Heart right ventricle (tissue), 16 donors: Measurements from ENCODE around the gene MDP1. TPM values are rescaled to one million over a fixed set of nuclear protein-coding genes. Genes with fewer than 3 reads are reported as not detected.

Experiments
- ATAC-seq, 8 donors: fragments of 200-7000 bp; cut with Tn5 transposase; one replicate each; pipeline ENCODE4 v1.9.1; 2020; ENCODE audit warnings: mild to moderate bottlenecking in 8 of 8, moderate library complexity in 8 of 8, moderate number of reproducible peaks in 1 of 8
- DNase-seq, 2 donors: peaks; one replicate each; pipeline ENCODE4 v3.0.0-alpha.2; 2020
- H3K27ac ChIP-seq, 10 donors: fragments of 200-600 bp; sonication (generic) in 2 of 10; one replicate each; pipeline versions ENCODE4 v1.5.0 to v1.8.0; 2020 to 2022; ENCODE audit warnings: mild to moderate bottlenecking in 3 of 10
- H3K27me3 ChIP-seq, 7 donors: fragments of 200-600 bp; one replicate each; pipeline ENCODE4 v1.8.0; 2021 to 2022; ENCODE audit warnings: mild to moderate bottlenecking in 2 of 7
- H3K36me3 ChIP-seq, 9 donors: fragments of 200-600 bp; sonication (generic) in 1 of 9; one replicate each; pipeline versions ENCODE4 v1.5.0 to v1.8.0; 2020 to 2022; ENCODE audit warnings: mild to moderate bottlenecking in 2 of 9
- H3K4me1 ChIP-seq, 9 donors: fragments of 200-600 bp; sonication (generic) in 1 of 9; one replicate each; pipeline versions ENCODE4 v1.5.0 to v1.8.0; 2020 to 2022; ENCODE audit warnings: mild to moderate bottlenecking in 4 of 9
- H3K4me3 ChIP-seq, 10 donors: fragments of 200-600 bp; sonication (generic) in 2 of 10; one replicate each; pipeline versions ENCODE4 v1.5.0 to v1.8.0; 2020 to 2022; ENCODE audit warnings: mild to moderate bottlenecking in 7 of 10, moderate library complexity in 2 of 10
- H3K9me3 ChIP-seq, 11 donors: fragments of 200-600 bp in 10 of 11; sonication (generic) in 2 of 11; one replicate each; pipeline versions ENCODE4 v1.5.0 to v1.8.0; 2013 to 2022; ENCODE audit warnings: mild to moderate bottlenecking in 2 of 11, control low read depth in 1 of 11, moderate library complexity in 1 of 11
- WGBS, 2 donors: extraction: QIAGEN DNeasy Blood & Tissue Kit; methylation state at CpG; one replicate each; pipeline ENCODE4 v1.1.7; 2013; ENCODE audit warnings: inconsistent platforms in 1 of 2; 5-methylcytosine and 5-hydroxymethylcytosine counted together
- intact Hi-C, 10 donors: fragments of 100-400 bp; cut with DNase I; formaldehyde crosslinking; loops; one replicate each; pipeline versions ENCODE4 v1.11.1 to v1.14.2; 2022
- polyA plus RNA-seq, 2 donors: library from polyadenylated mRNA; stranded (reverse); fragments of 200-250 nt; gene quantifications; one replicate each; pipeline ENCODE4 v1.2.3, GENCODE V29; 2013
- total RNA-seq, 10 donors: library from RNA; stranded (reverse); fragmentation: NEBNext Ultra II Directional in 3 of 10; extraction: Animal tissue kit (Norgen Biotek cat#: 25700) in 3 of 10; gene quantifications; one replicate each; pipeline versions ENCODE4 v1.2.1 to v1.2.4, GENCODE V29; 2021 to 2023
- TF ChIP-seq, protein P1 (sequence below), 9 donors: fragments of 200-600 bp; sonication (generic) in 2 of 9; IDR thresholded peaks; one replicate each; pipeline versions ENCODE4 v1.5.0 to v1.8.0; 2021 to 2022; ENCODE audit warnings: antibody characterized with exemption in 9 of 9, mild to moderate bottlenecking in 5 of 9, moderate library complexity in 1 of 9
- donor health status: Arrhythmogenic right ventricular cardiomyopathy.
- donor health status: ischemic (EF 13 %, LVEDD 7.1; RV severe dilation, severe dysfunction).
- donor health status: healthy with polysubstance abuse.
- donor health status: DM: no; HTN: yes; CAD: no.
- donor health status: DM: no; HTN: no; CAD: no.
- donor health status: ischemic (EF 25% LVEDD 6.9; RV normal size, moderate dysfunction).
- donor health status: ischemic (EF 25% LVEDD 5.7; RV mildly dilated, moderate dysfunction).
- donor health status: healthy.
- donor health status: DM: yes; HTN: yes; CAD: no.
- donor health status: Ischemic cardiomyopathy.
- donor health status: ischemic (EF 35%, LVEDD 5.7; RV mildly dilated, moderate dysfunction).
- donor health status: nonischemic (EF 11% LVEDD 7.7; RV severe dilation, severe dysfunction).
- donor health status: DM: yes; HTN: yes; CAD: no.
- donor health status: PGD.
- donor health status: ischemic (EF 29% LVEDD 5.4; RV normal size, mild dysfunction).
- donor health status: nonischemic (EF 23%, LVEDD 6.1; RV moderate dilation, normal function).

The MDP1 gene
- total and polyA plus RNA-seq, 12 donors = 13.9 to 23.5 (median 19.2) TPM

DNA sequence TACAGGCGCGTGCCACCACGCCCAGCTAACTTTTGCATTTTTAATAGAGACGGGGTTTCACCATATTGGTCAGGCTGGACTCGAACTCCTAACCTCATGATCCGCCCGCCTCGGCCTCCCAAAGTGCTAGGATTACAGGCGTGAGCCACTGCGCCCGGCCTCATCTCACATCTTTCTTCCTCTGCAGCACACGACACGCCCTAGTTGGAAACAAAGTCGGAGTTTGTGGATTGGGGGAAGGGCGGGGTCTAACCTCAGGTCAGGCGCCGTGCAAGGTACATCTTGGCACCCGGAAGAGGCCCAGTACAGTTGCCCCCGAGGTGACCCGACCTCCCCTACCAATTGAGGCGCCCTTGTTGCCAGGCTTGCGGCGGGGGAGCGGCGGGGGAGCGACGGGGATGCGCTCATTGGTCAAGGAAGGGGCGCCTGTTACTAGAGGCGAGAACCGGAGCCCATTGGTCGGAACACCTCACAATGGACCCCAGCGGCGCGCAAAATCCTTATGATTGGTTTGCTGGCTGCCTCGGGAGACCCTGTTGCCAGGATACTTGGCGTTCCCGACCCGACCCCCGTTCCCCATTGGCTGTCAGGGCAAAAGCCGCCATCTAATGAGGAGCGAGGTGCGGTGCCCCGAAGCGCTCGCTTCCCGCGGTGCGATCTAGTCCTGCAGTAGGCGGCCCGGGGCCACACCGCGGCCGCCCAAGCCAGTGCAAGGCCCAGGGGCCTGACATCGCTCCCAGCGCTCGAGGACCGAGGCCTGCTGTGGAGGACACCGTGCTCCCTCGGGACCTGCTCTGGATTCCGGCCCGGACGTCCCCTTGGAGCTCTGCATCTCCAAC, 44.2 kb downstream of the MDP1 start, which contains the start of gene REC8:
Gene REC8, plus strand, starts transcription at position 659 of the 839 bp plus-strand sequence. CDS start 473 bp downstream, outside the sequence.
- Histone ChIP-seq H3K9me3 (no peaks in the 10 kb centered on the region), H3K4me3 (peak within 1 kb of the TSS in 9 of 10 donors; percentile 1 to 52 (median 39)), H3K27me3 (no peaks in the 10 kb centered on the region), H3K27ac (peak within 1 kb of the TSS in 1 of 10 donors; percentile 36), H3K36me3 (peaks cover 0 to 87% (median 11%) of the 10 kb centered on the region in 9 donors), H3K4me1 (peaks cover 0 to 26% (median 11%) of the 10 kb centered on the region in 9 donors)
- DNase-seq (peak; percentile 65 to 74), ATAC-seq (peak; percentile 45 to 81 (median 70))
- TF ChIP-seq, protein P1, sequence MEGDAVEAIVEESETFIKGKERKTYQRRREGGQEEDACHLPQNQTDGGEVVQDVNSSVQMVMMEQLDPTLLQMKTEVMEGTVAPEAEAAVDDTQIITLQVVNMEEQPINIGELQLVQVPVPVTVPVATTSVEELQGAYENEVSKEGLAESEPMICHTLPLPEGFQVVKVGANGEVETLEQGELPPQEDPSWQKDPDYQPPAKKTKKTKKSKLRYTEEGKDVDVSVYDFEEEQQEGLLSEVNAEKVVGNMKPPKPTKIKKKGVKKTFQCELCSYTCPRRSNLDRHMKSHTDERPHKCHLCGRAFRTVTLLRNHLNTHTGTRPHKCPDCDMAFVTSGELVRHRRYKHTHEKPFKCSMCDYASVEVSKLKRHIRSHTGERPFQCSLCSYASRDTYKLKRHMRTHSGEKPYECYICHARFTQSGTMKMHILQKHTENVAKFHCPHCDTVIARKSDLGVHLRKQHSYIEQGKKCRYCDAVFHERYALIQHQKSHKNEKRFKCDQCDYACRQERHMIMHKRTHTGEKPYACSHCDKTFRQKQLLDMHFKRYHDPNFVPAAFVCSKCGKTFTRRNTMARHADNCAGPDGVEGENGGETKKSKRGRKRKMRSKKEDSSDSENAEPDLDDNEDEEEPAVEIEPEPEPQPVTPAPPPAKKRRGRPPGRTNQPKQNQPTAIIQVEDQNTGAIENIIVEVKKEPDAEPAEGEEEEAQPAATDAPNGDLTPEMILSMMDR (IDR thresholded peaks at IDR 0.05) = no peak
- intact Hi-C loops = no loop called here
- 14 to 26% methylated on average over 63 of the region's 63 CpGs for WGBS, 2 donors

DNA sequence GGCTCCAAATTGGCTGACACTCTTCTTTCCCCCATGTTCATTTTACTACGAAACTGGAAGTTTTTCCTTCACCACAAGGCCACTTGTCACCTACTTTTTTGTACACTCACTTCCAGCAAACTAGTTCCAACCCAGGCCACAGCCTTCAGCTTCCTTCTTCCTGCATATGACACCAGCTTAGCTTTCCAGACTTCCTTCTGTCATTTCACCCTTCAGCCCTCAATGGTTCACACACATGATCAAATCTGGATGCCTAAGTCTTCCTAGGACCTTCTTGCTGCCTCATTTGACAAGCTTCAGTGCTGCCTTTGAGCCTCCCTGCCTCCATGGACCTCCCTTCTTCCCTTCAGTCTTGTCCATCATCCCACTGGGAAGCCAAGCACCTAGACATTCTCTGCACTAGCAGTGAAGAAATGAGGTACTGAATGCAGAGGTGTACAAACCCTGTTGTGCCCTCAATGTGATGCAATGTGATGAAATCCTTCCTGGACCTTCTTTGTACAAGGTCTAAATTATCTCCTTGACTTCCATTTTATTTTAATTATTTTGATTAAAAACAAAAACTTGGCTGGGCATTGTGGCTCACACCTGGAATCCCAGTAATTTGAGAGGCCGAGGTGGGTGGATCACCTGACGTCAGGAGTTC, 48.3 kb downstream of the MDP1 start:
- H3K27ac ChIP-seq = peak overlapping the region in 1 of 10 donors; percentile 67
- no peak for ATAC-seq
- H3K4me1 ChIP-seq = peaks cover 4 to 63% (median 24%) of the 10 kb centered on the region in 9 donors
- H3K27me3 ChIP-seq = no peaks in the 10 kb centered on the region
- intact Hi-C loops = no loop called here
- H3K36me3 ChIP-seq = peaks cover 10 to 88% (median 48%) of the 10 kb centered on the region in 9 donors
- H3K4me3 ChIP-seq = no peak overlapping the region
- no peak for DNase-seq
- no peaks in the 10 kb centered on the region for H3K9me3 ChIP-seq
- TF ChIP-seq, protein P1 (IDR thresholded peaks at IDR 0.05) = no peak
- WGBS, 2 donors = 86 to 88% methylated on average over 3 of the region's 3 CpGs

DNA sequence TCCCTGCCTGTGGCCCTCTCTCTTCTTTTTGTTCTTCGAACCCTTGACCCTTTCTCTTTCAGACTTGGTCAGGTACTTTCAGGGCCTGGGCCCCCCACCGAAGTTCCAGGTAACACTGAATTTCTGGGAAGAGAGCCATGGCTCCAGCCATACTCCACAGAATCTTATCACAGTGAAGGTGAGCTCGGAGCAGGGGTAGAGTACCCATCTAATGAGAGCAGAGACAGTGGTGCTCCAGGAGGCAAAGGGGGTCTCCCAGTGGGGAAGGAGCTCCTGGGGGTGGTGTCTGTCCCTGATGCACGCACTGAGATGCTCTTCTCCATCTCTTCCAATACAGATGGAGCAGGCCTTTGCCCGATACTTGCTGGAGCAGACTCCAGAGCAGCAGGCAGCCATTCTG, 50.1 kb downstream of the MDP1 start:
- Histone ChIP-seq H3K27me3 (no peaks in the 10 kb centered on the region), H3K9me3 (no peaks in the 10 kb centered on the region), H3K27ac (no peak overlapping the region), H3K36me3 (peaks cover 10 to 89% (median 48%) of the 10 kb centered on the region in 9 donors), H3K4me3 (no peak overlapping the region), H3K4me1 (peaks cover 5 to 61% (median 21%) of the 10 kb centered on the region in 9 donors)
- TF ChIP-seq, protein P1 (IDR thresholded peaks at IDR 0.05) = no peak
- DNase-seq (no peak), ATAC-seq (no peak)
- WGBS, 2 donors = 94 to 95% methylated on average over 5 of the region's 5 CpGs
- intact Hi-C loops = no loop called here

DNA sequence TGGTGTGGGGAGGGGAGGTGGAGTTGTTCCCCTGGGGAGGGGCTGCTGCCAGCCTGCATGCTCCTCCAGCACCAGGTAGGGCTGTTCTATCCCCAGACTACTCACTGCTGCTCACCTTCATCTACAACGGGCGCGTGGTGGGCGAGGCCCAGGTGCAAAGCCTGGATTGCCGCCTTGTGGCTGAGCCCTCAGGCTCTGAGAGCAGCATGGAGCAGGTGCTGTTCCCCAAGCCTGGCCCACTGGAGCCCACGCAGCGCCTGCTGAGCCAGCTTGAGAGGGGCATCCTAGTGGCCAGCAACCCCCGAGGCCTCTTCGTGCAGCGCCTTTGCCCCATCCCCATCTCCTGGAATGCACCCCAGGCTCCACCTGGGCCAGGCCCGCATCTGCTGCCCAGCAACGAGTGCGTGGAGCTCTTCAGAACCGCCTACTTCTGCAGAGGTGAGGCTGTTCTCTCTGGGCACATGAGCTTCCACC, 51.3 kb downstream of the MDP1 start:
- ATAC-seq (no peak), DNase-seq (no peak)
- TF ChIP-seq, protein P1 (IDR thresholded peaks at IDR 0.05) = no peak
- WGBS, 2 donors = 93 to 96% methylated on average over 14 of the region's 14 CpGs
- H3K9me3 ChIP-seq = no peaks in the 10 kb centered on the region
- H3K27me3 ChIP-seq = no peaks in the 10 kb centered on the region
- peaks cover 10 to 90% (median 48%) of the 10 kb centered on the region in 9 donors for H3K36me3 ChIP-seq
- peaks cover 9 to 61% (median 27%) of the 10 kb centered on the region in 9 donors for H3K4me1 ChIP-seq
- no peak overlapping the region for H3K4me3 ChIP-seq
- H3K27ac ChIP-seq = no peak overlapping the region
- intact Hi-C loops = loop anchor here in 1 of 10 donors (5.0 kb wide), 1 partner anchor 52 kb away; the partner anchor contains the start of genes DCAF11 and NRL
